CD4-positive, alpha-beta memory T cell (primary cell): Measurements from ENCODE around the gene CLEC11A. TPM values are rescaled to one million over a fixed set of nuclear protein-coding genes. Genes with fewer than 3 reads are reported as not detected.
A peak's percentile ranks its signal among the peaks of the same experiment; 100 is the strongest.

ENCODE experiments used
- CTCF ChIA-PET: fragments of 350-600 bp; sonication (Branson Sonifier 250); formaldehyde crosslinking; loops from one replicate; lab custom pipeline; 2021; ENCODE audit warnings: inconsistent platforms; ENCODE audit not compliant: partially characterized antibody; lab: Charles Lee
- POLR2A ChIA-PET: fragments of 350-600 bp; sonication (Branson Sonifier 250); formaldehyde crosslinking; loops from one replicate; lab custom pipeline; 2021; ENCODE audit not compliant: partially characterized antibody; lab: Charles Lee
- DNase-seq, 5 donors: peaks; one replicate each; pipeline versions ENCODE4 v3.0.0 to v3.0.0-alpha.2; 2020 to 2022; ENCODE audit warnings: mixed read lengths in 1 of 5
- H3K27ac ChIP-seq: one replicate; pipeline ENCODE4 v1.7.0; 2013; ENCODE audit warnings: low read depth, low read length
- H3K27me3 ChIP-seq: 2 replicates; pipeline ENCODE4 v1.7.0; 2013; ENCODE audit warnings: mild to moderate bottlenecking, low read length, moderate library complexity; ENCODE audit not compliant: insufficient read depth
- H3K36me3 ChIP-seq: 2 replicates; pipeline ENCODE4 v1.7.0; 2013; ENCODE audit warnings: mild to moderate bottlenecking, low read length, moderate library complexity; ENCODE audit not compliant: insufficient read depth
- H3K4me1 ChIP-seq: 2 replicates; pipeline ENCODE4 v1.7.0; 2013; ENCODE audit warnings: mild to moderate bottlenecking, low read length, moderate library complexity; ENCODE audit not compliant: insufficient read depth
- H3K4me3 ChIP-seq, 2 donors: one replicate each; pipeline ENCODE4 v1.7.0; 2013; ENCODE audit warnings: low read length in 2 of 2, mild to moderate bottlenecking in 1 of 2
- H3K9me3 ChIP-seq, 2 donors: one replicate each; pipeline ENCODE4 v1.7.0; 2013; ENCODE audit warnings: low read length in 2 of 2, control low read depth in 1 of 2; ENCODE audit not compliant: control insufficient read depth in 1 of 2
- H3K27ac Mint-ChIP-seq, 7 donors: one replicate each; pipeline ENCODE4 v1.8.0; 2020 to 2021; ENCODE audit warnings: mixed read lengths in 7 of 7, mild to moderate bottlenecking in 6 of 7, inconsistent platforms in 3 of 7, moderate library complexity in 3 of 7
- H3K27me3 Mint-ChIP-seq, 2 donors: one replicate each; pipeline ENCODE4 v1.8.0; 2020 to 2021; ENCODE audit warnings: mixed read lengths in 2 of 2
- H3K36me3 Mint-ChIP-seq, 2 donors: one replicate each; pipeline ENCODE4 v1.8.0; 2020 to 2021; ENCODE audit warnings: mixed read lengths in 2 of 2, inconsistent platforms in 1 of 2, mild to moderate bottlenecking in 1 of 2
- H3K4me1 Mint-ChIP-seq, 4 donors: one replicate each; pipeline ENCODE4 v1.8.0; 2020 to 2021; ENCODE audit warnings: mixed read lengths in 4 of 4, mild to moderate bottlenecking in 1 of 4
- H3K4me3 Mint-ChIP-seq, 8 donors: one replicate each; pipeline ENCODE4 v1.8.0; 2020 to 2021; ENCODE audit warnings: mixed read lengths in 8 of 8, mild to moderate bottlenecking in 7 of 8, moderate library complexity in 6 of 8, inconsistent platforms in 3 of 8
- H3K9me3 Mint-ChIP-seq, 8 donors: one replicate each; pipeline ENCODE4 v1.8.0; 2020 to 2021; ENCODE audit warnings: mixed read lengths in 8 of 8, mild to moderate bottlenecking in 5 of 8, inconsistent platforms in 3 of 8, moderate library complexity in 1 of 8
- intact Hi-C: fragments of 100-400 bp; cut with micrococcal nuclease; formaldehyde crosslinking; loops from one replicate; pipeline ENCODE4 v1.15.1; 2023
- polyA plus RNA-seq, 2 donors: library from polyadenylated mRNA; unstranded; fragments of 300-500 nt; fragmentation: Illumina TruSeq; gene quantifications; one replicate each; pipeline ENCODE4 v1.2.3, GENCODE V29; 2021
- total RNA-seq, 2 experiments: library from RNA; stranded (reverse); gene quantifications; one replicate each; pipeline ENCODE4 v1.2.3, GENCODE V29; 2021

CLEC11A gene
- total and polyA plus RNA-seq, 4 experiments from 2014 or later = 0.47 to 1.2 (median 0.67) TPM

DNA sequence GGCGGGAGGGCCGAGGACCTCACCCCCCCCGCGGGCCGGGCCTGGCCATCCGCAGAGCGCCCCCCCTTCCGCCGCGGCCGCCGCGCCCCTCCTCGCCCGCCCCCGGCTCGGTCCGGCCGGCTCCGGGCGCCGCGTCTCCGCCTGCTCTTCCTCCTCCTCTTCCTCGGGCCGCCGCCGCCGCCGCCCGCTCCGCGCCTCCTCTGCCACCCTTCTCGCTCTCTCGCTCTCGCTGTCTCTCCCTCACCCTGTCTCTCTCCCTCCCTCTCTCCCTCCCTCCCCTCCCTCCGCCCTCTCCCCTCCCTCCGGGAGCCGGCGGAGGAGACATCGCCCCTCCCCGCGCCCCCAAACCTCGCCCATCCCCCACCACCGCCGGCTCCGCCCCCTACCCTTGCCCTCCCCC lies 3.6 kb upstream of the CLEC11A start, which contains the start of gene SHANK1:
Gene SHANK1 (minus strand): TSS at position 237 of the 400 bp plus-strand sequence. CDS start 2,883 bp downstream, outside the sequence.
- no peak within 1 kb of the TSS for H3K27ac ChIP-seq
- H3K36me3 Mint-ChIP-seq = peaks cover 3% of the 10 kb centered on the region in 2 donors
- H3K27me3 Mint-ChIP-seq = peaks cover 37 to 66% of the 10 kb centered on the region in 2 donors
- no peak for DNase-seq
- H3K27ac Mint-ChIP-seq = peak within 1 kb of the TSS in 1 of 7 donors; percentile 45
- H3K4me1 Mint-ChIP-seq = peaks cover 2 to 44% (median 11%) of the 10 kb centered on the region in 4 donors
- H3K9me3 Mint-ChIP-seq = peaks cover 0 to 7% (median 0%) of the 10 kb centered on the region in 8 donors
- H3K4me3 Mint-ChIP-seq = peak within 1 kb of the TSS in 5 of 8 donors; percentile 3 to 63 (median 28)
- peaks cover 8% of the 10 kb centered on the region for H3K27me3 ChIP-seq
- H3K36me3 ChIP-seq = no peaks in the 10 kb centered on the region
- no peaks in the 10 kb centered on the region for H3K9me3 ChIP-seq
- CTCF ChIA-PET = no interaction called here
- intact Hi-C loops = no loop called here
- H3K4me1 ChIP-seq = no peaks in the 10 kb centered on the region
- no peak within 1 kb of the TSS for H3K4me3 ChIP-seq
- POLR2A ChIA-PET = no interaction called here

DNA sequence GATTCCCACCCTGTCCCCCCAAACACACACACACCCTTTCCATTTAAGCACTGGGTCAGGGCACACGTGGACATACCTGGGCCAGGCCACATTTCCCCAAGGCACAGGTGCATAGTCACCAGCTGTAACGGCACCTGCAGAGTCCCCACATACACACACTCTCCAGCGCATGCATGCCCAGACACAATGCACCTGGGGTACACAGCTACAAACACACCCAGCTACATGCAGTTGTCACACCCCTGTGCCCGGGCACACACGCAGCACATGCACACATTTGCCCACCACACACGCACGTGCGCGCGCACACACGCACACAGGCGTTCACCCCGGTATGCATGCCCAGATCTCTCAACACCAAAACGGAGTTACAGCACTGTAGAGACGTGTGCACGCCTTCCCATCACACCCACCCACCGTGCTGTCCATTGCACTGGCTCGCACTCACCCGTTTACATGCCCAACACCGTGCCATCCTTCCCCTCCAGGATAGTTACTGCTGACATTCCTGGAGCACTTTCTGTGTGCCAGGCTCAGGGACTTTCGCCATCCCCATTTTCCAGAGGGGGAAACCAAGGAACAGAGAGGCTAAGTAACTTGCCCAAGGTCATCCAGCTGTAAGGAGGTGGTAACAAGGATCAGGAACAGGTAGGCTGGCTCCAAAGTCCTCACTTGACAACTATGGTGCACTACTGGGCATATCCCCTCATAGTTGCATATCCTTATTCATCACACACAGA lies 2.8 kb upstream of the CLEC11A start:
- Histone ChIP-seq H3K4me1 (peaks cover 6% of the 10 kb centered on the region), H3K9me3 (no peaks in the 10 kb centered on the region), H3K36me3 (no peaks in the 10 kb centered on the region), H3K4me3 (no peak overlapping the region), H3K27ac (no peak overlapping the region), H3K27me3 (peaks cover 8% of the 10 kb centered on the region)
- peaks cover 0 to 7% (median under 1%) of the 10 kb centered on the region in 8 donors for H3K9me3 Mint-ChIP-seq
- DNase-seq = no peak
- H3K27ac Mint-ChIP-seq = peak overlapping the region in 1 of 7 donors; percentile 45
- CTCF ChIA-PET = no interaction called here
- intact Hi-C loops = no loop called here
- peaks cover 3% of the 10 kb centered on the region in 2 donors for H3K36me3 Mint-ChIP-seq
- H3K4me3 Mint-ChIP-seq = peak overlapping the region in 5 of 8 donors; percentile 3 to 63 (median 28)
- peaks cover 2 to 51% (median 11%) of the 10 kb centered on the region in 4 donors for H3K4me1 Mint-ChIP-seq
- peaks cover 37 to 58% of the 10 kb centered on the region in 2 donors for H3K27me3 Mint-ChIP-seq
- POLR2A ChIA-PET = no interaction called here

DNA sequence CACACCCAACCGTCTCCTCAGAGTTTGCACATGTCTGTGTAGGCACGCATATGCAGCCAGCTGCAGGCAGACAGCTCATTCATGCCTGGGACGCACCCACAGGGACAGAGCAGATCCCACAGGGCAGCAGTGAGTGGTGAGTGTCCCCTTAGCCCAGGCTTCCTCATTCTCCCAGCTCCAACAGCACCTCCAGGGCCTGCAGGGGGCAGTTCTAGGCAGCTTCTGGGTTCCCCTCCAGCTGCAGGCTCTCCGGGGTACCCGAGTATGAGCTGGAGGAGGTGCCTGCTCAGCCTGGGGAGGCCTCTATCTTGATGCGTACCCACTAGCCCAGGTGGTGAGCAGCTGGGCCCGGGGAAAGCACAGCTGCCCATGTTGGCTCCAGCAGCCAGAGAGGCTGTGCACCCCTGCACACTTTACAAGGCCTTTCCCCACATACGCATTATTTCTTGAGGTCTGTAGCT lies 2.2 kb upstream of the CLEC11A start:
- peaks cover 3% of the 10 kb centered on the region in 2 donors for H3K36me3 Mint-ChIP-seq
- peak overlapping the region in 2 of 8 donors; percentile 3 to 63 for H3K4me3 Mint-ChIP-seq
- peaks cover 0 to 7% (median 1%) of the 10 kb centered on the region in 8 donors for H3K9me3 Mint-ChIP-seq
- H3K36me3 ChIP-seq = no peaks in the 10 kb centered on the region
- peaks cover 8% of the 10 kb centered on the region for H3K27me3 ChIP-seq
- no peak overlapping the region for H3K4me3 ChIP-seq
- H3K27me3 Mint-ChIP-seq = peaks cover 36 to 55% of the 10 kb centered on the region in 2 donors
- ChIA-PET CTCF (interaction anchor here (0.8 kb wide), 1 partner anchor 62 kb away, joined by 3 read pairs; no protein-coding TSS in a partner anchor), POLR2A (no interaction called here)
- H3K4me1 ChIP-seq = peaks cover 11% of the 10 kb centered on the region
- DNase-seq = no peak
- H3K4me1 Mint-ChIP-seq = peaks cover 5 to 47% (median 15%) of the 10 kb centered on the region in 4 donors
- no peak overlapping the region for H3K27ac ChIP-seq
- intact Hi-C loops = no loop called here
- H3K9me3 ChIP-seq = no peaks in the 10 kb centered on the region
- H3K27ac Mint-ChIP-seq = peak overlapping the region in 1 of 7 donors; percentile 45

DNA sequence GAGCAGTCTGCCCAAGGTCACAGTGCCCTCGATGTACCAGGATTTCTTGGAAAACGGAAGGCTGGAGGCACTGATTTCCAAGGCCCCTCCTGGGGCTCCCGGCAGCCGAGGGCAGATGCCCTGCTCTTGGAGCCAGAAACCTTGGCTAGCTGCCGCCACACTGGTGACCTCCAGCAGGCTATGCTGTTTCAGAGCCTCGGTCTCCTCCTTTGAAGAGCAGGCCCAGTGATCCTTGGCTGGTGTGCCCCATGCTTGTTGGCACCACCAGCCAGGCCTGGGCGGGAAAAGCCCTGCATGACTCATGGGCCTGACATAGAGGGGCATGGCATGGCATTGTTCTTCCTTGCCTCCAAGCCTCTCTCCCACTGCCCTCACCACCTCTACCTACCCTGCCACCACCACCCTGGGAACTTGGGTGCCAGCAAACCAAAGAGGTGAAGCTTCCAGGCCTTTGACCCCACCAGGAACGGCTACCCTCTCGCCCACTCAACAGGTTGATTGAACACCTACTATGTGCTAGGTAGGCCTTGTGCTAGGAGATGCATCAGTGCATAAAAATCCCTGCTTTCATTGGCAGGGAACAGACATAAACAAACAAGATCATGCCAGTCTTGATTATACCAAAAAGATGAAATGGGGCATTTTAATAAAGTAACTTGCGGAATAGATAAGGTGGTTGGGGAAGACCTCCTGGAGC lies 1.6 kb upstream of the CLEC11A start:
- intact Hi-C loops = no loop called here
- peaks cover 3% of the 10 kb centered on the region in 2 donors for H3K36me3 Mint-ChIP-seq
- Histone ChIP-seq H3K9me3 (no peaks in the 10 kb centered on the region), H3K27ac (no peak overlapping the region), H3K4me1 (peaks cover 11% of the 10 kb centered on the region), H3K36me3 (no peaks in the 10 kb centered on the region), H3K27me3 (peaks cover 11% of the 10 kb centered on the region), H3K4me3 (no peak overlapping the region)
- H3K4me3 Mint-ChIP-seq = peak overlapping the region in 3 of 8 donors; percentile 6 to 53 (median 34)
- no peak for DNase-seq
- ChIA-PET CTCF (interaction anchor here (0.8 kb wide), 1 partner anchor 61 kb away, joined by 3 read pairs; no protein-coding TSS in a partner anchor), POLR2A (no interaction called here)
- peaks cover 0 to 9% (median 2%) of the 10 kb centered on the region in 8 donors for H3K9me3 Mint-ChIP-seq
- H3K27ac Mint-ChIP-seq = no peak overlapping the region
- peaks cover 5 to 44% (median 18%) of the 10 kb centered on the region in 4 donors for H3K4me1 Mint-ChIP-seq
- H3K27me3 Mint-ChIP-seq = peaks cover 35 to 49% of the 10 kb centered on the region in 2 donors

DNA sequence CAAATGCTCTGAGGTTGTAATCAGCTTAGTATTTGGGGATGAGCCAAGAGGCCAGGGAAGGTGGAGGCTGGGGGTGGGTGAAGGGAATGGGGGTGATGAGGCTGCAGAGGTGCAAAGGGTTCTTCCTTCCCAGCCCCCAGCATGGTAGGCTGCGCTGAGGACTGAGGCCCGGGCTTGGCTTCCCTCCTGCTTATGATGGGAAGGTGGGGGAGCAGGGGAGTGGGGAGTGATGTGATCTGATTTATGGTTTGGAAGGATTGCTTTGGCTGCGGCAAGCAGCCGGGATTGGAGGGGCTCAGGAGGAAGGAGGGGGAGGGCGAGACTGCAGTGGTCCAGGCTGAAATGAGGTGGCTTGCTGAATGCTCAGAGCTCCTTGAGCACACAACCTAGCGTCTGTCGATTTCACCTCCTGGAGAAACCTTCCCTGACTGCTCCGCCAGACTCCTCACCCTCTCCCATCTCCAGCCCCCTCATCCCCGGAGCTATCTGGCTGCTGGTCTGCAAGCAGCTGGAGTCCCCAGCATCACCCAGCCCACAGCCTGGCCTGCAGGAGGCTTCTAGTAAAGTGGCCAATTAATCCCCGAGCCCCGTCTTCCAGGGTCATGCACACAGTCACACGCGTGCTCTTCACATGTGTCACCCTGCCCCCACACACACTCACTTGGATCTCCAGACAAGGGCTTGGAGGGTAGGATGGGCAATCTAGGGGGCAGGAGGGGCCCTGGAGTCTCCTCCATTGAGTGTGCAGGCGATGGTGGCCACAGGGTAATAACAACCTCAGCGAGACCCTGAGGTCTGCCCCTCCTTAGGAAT lies 757 bp upstream of the CLEC11A start:
- peaks cover 14% of the 10 kb centered on the region for H3K27me3 ChIP-seq
- POLR2A ChIA-PET = no interaction called here
- Mint-ChIP-seq H3K9me3 (peaks cover 0 to 9% (median 2%) of the 10 kb centered on the region in 8 donors), H3K36me3 (peaks cover 3% of the 10 kb centered on the region in 2 donors), H3K27ac (no peak overlapping the region), H3K4me3 (peak overlapping the region in 2 of 8 donors; percentile 43 to 44), H3K4me1 (peaks cover 5 to 40% (median 18%) of the 10 kb centered on the region in 4 donors), H3K27me3 (peaks cover 41 to 54% of the 10 kb centered on the region in 2 donors)
- intact Hi-C loops = no loop called here
- no peak for DNase-seq
- peaks cover 11% of the 10 kb centered on the region for H3K4me1 ChIP-seq
- no peak overlapping the region for H3K27ac ChIP-seq
- H3K9me3 ChIP-seq = no peaks in the 10 kb centered on the region
- no peaks in the 10 kb centered on the region for H3K36me3 ChIP-seq
- no peak overlapping the region for H3K4me3 ChIP-seq
- CTCF ChIA-PET = no interaction called here

DNA sequence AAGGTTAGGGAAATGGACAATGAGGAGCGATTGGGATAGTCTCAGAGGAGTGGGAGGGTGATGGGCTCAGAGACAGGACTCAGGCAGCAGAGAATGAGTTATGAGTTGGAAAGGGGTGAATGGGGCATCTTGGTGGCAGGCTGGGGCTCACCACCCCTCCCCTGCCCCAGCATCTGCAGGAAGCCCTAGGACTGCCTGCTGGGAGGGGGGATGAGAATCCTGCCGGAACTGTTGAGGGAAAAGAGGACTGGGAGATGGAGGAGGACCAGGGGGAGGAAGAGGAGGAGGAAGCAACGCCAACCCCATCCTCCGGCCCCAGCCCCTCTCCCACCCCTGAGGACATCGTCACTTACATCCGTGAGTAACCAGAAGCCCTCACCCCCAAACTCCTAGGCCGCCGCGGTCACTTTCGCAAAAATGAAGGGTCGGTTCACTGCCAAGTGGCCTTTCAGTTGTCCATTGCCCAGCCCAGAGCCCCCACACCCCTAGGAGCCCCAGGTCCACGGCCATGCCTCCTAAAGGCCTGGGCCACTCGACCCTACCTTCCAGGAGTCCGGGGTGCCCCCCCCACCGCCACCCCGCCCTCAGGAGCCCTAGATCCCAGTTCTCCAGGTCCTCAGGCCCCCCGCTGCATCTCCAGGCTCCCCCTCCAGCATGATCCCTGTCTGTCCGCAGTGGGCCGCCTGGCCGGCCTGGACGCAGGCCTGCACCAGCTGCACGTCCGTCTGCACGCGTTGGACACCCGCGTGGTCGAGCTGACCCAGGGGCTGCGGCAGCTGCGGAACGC lies 764 bp downstream of the CLEC11A start:
- Histone ChIP-seq H3K36me3 (no peaks in the 10 kb centered on the region), H3K9me3 (no peaks in the 10 kb centered on the region), H3K4me1 (peaks cover 11% of the 10 kb centered on the region), H3K27me3 (peaks cover 9% of the 10 kb centered on the region), H3K4me3 (peak overlapping the region in 1 of 2 donors; percentile 47), H3K27ac (no peak overlapping the region)
- CTCF ChIA-PET = interaction anchor here (1.0 kb wide), 1 partner anchor 13 kb away, joined by 4 read pairs; no protein-coding TSS in a partner anchor
- Mint-ChIP-seq H3K9me3 (peaks cover 0 to 9% (median 2%) of the 10 kb centered on the region in 8 donors), H3K27ac (no peak overlapping the region), H3K36me3 (peaks cover 3% of the 10 kb centered on the region in 2 donors), H3K4me1 (peaks cover 6 to 40% (median 18%) of the 10 kb centered on the region in 4 donors), H3K4me3 (peak overlapping the region in 7 of 8 donors; percentile 41 to 81 (median 60)), H3K27me3 (peaks cover 42 to 50% of the 10 kb centered on the region in 2 donors)
- intact Hi-C loops = no loop called here
- POLR2A ChIA-PET = interaction anchor here (0.9 kb wide), 1 partner anchor 367 kb away, joined by 3 read pairs; no protein-coding TSS in a partner anchor
- no peak for DNase-seq
